ENCODE measurements around the gene SOS2. TPM values are rescaled to one million over a fixed set of nuclear protein-coding genes. Genes with fewer than 3 reads are reported as not detected.

Gene SOS2
- total RNA-seq, 2 donors from 2014 or later = 23.7 to 31.0 TPM

- peaks cover 0 to 23% of the 10 kb centered on the region in 2 donors for H3K4me1 ChIP-seq
- no peak overlapping the region for H3K4me3 ChIP-seq
- no peaks in the 10 kb centered on the region for H3K36me3 ChIP-seq
- no peaks in the 10 kb centered on the region for H3K9me3 ChIP-seq
- H3K27ac ChIP-seq = no peak overlapping the region
- no peak for DNase-seq (ENCODE audit: low spot score)
- TF ChIP-seq CTCF (IDR thresholded peaks at IDR 0.05) = no peak
- H3K27me3 ChIP-seq = no peaks in the 10 kb centered on the region
These were observed 16.0 kb downstream of the SOS2 start for GRCh38 chr14:50215416-50215815.

- Histone ChIP-seq H3K9me3 (no peaks in the 10 kb centered on the region), H3K36me3 (no peaks in the 10 kb centered on the region), H3K27me3 (no peaks in the 10 kb centered on the region), H3K4me3 (no peak overlapping the region), H3K27ac (no peak overlapping the region), H3K4me1 (peaks cover 0 to 23% of the 10 kb centered on the region in 2 donors)
- no peak for TF ChIP-seq CTCF (IDR thresholded peaks at IDR 0.05)
- DNase-seq (ENCODE audit: low spot score) = no peak
These were observed 17.6 kb downstream of the SOS2 start for GRCh38 chr14:50213795-50214194.

- H3K36me3 ChIP-seq = no peaks in the 10 kb centered on the region
- no peaks in the 10 kb centered on the region for H3K27me3 ChIP-seq
- peaks cover 0 to 23% of the 10 kb centered on the region in 2 donors for H3K4me1 ChIP-seq
- H3K4me3 ChIP-seq = no peak overlapping the region
- TF ChIP-seq CTCF (IDR thresholded peaks at IDR 0.05) = no peak
- no peak overlapping the region for H3K27ac ChIP-seq
- DNase-seq (ENCODE audit: low spot score) = no peak
- no peaks in the 10 kb centered on the region for H3K9me3 ChIP-seq
These were observed 18.7 kb downstream of the SOS2 start for GRCh38 chr14:50212726-50213125.

GRCh38 chr14:50210074-50210473, 21.3 kb downstream of the SOS2 start:
- DNase-seq (ENCODE audit: low spot score) = no peak
- H3K36me3 ChIP-seq = no peaks in the 10 kb centered on the region
- no peak overlapping the region for H3K27ac ChIP-seq
- H3K4me1 ChIP-seq = peaks cover 0 to 16% of the 10 kb centered on the region in 2 donors
- TF ChIP-seq CTCF (IDR thresholded peaks at IDR 0.05) = no peak
- H3K9me3 ChIP-seq = no peaks in the 10 kb centered on the region
- H3K27me3 ChIP-seq = no peaks in the 10 kb centered on the region
- no peak overlapping the region for H3K4me3 ChIP-seq

- H3K36me3 ChIP-seq = peaks cover 43% of the 10 kb centered on the region
These were observed 32.9 kb downstream of the SOS2 start for GRCh38 chr14:50198499-50198898.

More at GRCh38 chr14:50198499-50198898, 32.9 kb downstream of the SOS2 start:
- H3K9me3 ChIP-seq = no peaks in the 10 kb centered on the region
- no peaks in the 10 kb centered on the region for H3K4me1 ChIP-seq
- no peak for TF ChIP-seq CTCF (IDR thresholded peaks at IDR 0.05)
- H3K27ac ChIP-seq = no peak overlapping the region
- no peak for DNase-seq (ENCODE audit: low spot score)
- H3K4me3 ChIP-seq = no peak overlapping the region
- no peaks in the 10 kb centered on the region for H3K27me3 ChIP-seq
